Glutamatergic neuron (in vitro differentiated cells): ENCODE data around the gene GNG4. TPM values are rescaled to one million over a fixed set of nuclear protein-coding genes. Genes with fewer than 3 reads are reported as not detected.

ENCODE experiments used
- DNase-seq: peaks from one replicate; pipeline ENCODE4 v3.0.0; 2022
- H3K27ac Mint-ChIP-seq: one replicate; pipeline ENCODE4 v1.8.0; 2020; ENCODE audit warnings: mild to moderate bottlenecking, mixed read lengths, inconsistent platforms; ENCODE audit not compliant: unreplicated experiment
- H3K27me3 Mint-ChIP-seq: one replicate; pipeline ENCODE4 v1.8.0; 2020; ENCODE audit warnings: mild to moderate bottlenecking, moderate library complexity, mixed read lengths, inconsistent platforms; ENCODE audit not compliant: unreplicated experiment
- H3K36me3 Mint-ChIP-seq: one replicate; pipeline ENCODE4 v1.8.0; 2020; ENCODE audit warnings: mild to moderate bottlenecking, mixed read lengths, inconsistent platforms; ENCODE audit not compliant: unreplicated experiment
- H3K4me1 Mint-ChIP-seq: one replicate; pipeline ENCODE4 v1.8.0; 2020; ENCODE audit warnings: mild to moderate bottlenecking, low read depth, mixed read lengths, inconsistent platforms; ENCODE audit not compliant: unreplicated experiment
- H3K4me3 Mint-ChIP-seq: one replicate; pipeline ENCODE4 v1.8.0; 2020; ENCODE audit warnings: mild to moderate bottlenecking, mixed read lengths, inconsistent platforms; ENCODE audit not compliant: unreplicated experiment
- H3K9me3 Mint-ChIP-seq: one replicate; pipeline ENCODE4 v1.8.0; 2020; ENCODE audit warnings: mild to moderate bottlenecking, moderate library complexity, mixed read lengths, inconsistent platforms; ENCODE audit not compliant: unreplicated experiment
- CTCF ChIP-seq: fragments of 200-600 bp; sonication (generic); IDR thresholded peaks from one replicate; pipeline ENCODE4 v1.5.0; 2021; ENCODE audit not compliant: partially characterized antibody, unreplicated experiment
- total RNA-seq: library from RNA; stranded (reverse); fragmentation: NEBNext Ultra II Directional; extraction: Animal tissue kit (Norgen Biotek cat#: 25700); gene quantifications from one replicate; pipeline ENCODE4 v1.2.1, GENCODE V29; 2021; ENCODE audit not compliant: unreplicated experiment

Gene GNG4
- total RNA-seq, 1 donor from 2014 or later: 124 TPM

- no peak for TF ChIP-seq CTCF
- Mint-ChIP-seq H3K27ac (no peak overlapping the region), H3K9me3 (peaks cover 1% of the 10 kb centered on the region), H3K36me3 (no peaks in the 10 kb centered on the region), H3K4me3 (no peak overlapping the region), H3K27me3 (no peaks in the 10 kb centered on the region), H3K4me1 (peaks cover under 1% of the 10 kb centered on the region)
- no peak for DNase-seq
These were observed 32.6 kb upstream of the GNG4 start for GRCh38 chr1:235682216-235682615.

- H3K27ac Mint-ChIP-seq: no peak overlapping the region
- DNase-seq: no peak
These were observed 30.1 kb upstream of the GNG4 start for GRCh38 chr1:235679644-235680043.

GRCh38 chr1:235679005-235679404 is 29.4 kb upstream of the GNG4 start:
- Mint-ChIP-seq H3K27ac (no peak overlapping the region), H3K4me3 (no peak overlapping the region), H3K27me3 (no peaks in the 10 kb centered on the region), H3K9me3 (peaks cover 1% of the 10 kb centered on the region), H3K36me3 (peaks cover 22% of the 10 kb centered on the region), H3K4me1 (no peaks in the 10 kb centered on the region)
- no peak for TF ChIP-seq CTCF
- DNase-seq: no peak

More at GRCh38 chr1:235679644-235680043, 30.1 kb upstream of the GNG4 start:
- Mint-ChIP-seq H3K4me3 (no peak overlapping the region), H3K27me3 (no peaks in the 10 kb centered on the region), H3K36me3 (peaks cover 19% of the 10 kb centered on the region), H3K4me1 (no peaks in the 10 kb centered on the region), H3K9me3 (peaks cover 1% of the 10 kb centered on the region)
- TF ChIP-seq CTCF: no peak

GRCh38 chr1:235675152-235675890 is 25.7 kb upstream of the GNG4 start:
- no peak overlapping the region for H3K27ac Mint-ChIP-seq

More at GRCh38 chr1:235675152-235675890, 25.7 kb upstream of the GNG4 start:
- DNase-seq: no peak
- Mint-ChIP-seq H3K36me3 (peaks cover 53% of the 10 kb centered on the region), H3K4me1 (no peaks in the 10 kb centered on the region), H3K4me3 (no peak overlapping the region), H3K27me3 (peaks cover 2% of the 10 kb centered on the region), H3K9me3 (peaks cover 6% of the 10 kb centered on the region)
- no peak for TF ChIP-seq CTCF
